C4-2B (cell line): ENCODE measurements around the gene GPR25.

Source experiments
- ZFX ChIP-seq: fragments of 450-650 bp; IDR thresholded peaks from 2 replicates; pipeline ENCODE4 v1.6.1; 2017
- TF ChIP-seq, protein P1 (sequence below): fragments of 450-650 bp; conservative IDR thresholded peaks from 2 replicates; pipeline ENCODE4 v1.5.1; 2017; ENCODE audit warnings: mild to moderate bottlenecking

DNA sequence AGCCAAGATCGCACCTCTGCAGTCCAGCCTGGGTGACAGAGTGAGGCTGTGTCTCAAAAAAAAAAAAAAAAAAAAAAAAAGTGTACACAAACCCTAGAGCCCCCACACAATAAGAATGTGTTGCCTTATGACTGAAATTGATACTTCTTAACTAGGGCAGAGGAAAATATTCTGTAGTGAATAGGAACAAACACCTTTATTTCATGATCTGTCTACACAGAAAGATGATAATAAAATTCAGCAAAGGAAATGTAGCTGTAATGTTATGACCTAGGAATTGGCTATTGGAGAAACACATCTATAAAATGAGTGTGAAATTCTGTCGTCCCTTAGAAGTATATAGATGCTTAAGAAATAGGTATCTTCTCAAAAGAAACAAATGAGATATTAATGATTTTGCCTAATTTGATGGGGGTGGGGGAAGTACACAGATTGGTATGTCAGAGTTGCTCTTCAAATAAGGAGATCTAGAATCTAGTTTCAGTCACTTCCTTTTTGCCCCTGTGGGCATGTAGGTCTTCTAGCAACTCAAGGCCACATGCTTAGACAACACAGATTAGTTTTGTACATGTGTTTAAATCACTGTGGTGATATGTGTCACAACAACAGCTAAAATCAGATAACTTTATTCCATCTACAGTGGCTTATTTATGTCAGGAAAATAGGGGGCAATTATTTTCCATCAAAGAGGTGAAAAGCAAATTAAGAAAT is 10.7 kb upstream of the GPR25 start:
- TF ChIP-seq, protein P1, sequence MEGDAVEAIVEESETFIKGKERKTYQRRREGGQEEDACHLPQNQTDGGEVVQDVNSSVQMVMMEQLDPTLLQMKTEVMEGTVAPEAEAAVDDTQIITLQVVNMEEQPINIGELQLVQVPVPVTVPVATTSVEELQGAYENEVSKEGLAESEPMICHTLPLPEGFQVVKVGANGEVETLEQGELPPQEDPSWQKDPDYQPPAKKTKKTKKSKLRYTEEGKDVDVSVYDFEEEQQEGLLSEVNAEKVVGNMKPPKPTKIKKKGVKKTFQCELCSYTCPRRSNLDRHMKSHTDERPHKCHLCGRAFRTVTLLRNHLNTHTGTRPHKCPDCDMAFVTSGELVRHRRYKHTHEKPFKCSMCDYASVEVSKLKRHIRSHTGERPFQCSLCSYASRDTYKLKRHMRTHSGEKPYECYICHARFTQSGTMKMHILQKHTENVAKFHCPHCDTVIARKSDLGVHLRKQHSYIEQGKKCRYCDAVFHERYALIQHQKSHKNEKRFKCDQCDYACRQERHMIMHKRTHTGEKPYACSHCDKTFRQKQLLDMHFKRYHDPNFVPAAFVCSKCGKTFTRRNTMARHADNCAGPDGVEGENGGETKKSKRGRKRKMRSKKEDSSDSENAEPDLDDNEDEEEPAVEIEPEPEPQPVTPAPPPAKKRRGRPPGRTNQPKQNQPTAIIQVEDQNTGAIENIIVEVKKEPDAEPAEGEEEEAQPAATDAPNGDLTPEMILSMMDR = no peak
- TF ChIP-seq ZFX = no peak
